ENCODE measurements around the gene NGEF.

DNA sequence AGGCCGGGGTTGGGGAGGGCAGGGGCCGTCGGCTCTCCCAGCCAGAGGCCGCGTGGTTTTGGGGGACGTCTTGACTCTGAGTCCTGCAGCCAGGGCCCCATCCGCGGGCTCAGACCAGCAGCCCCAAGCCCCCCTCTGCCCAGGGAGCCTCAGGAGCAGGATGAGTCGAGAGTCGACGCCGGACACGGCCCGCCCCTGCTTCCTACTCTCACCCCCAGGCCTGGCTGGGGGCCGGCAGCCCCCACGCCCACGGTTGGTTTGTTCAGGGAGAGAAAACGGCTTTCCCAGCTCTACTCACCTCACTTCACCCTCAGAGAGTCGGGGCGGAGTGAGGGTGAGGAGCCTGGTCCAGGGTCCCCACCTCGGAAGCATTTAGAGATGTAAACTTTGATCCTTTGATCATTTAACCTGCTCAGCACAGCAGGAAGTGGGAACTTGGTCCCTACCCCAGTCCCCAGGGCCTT lies 136.0 kb downstream of the NGEF start:
- TF ChIP-seq POLR2A (IDR thresholded peaks at IDR 0.05): no peak
- TF ChIP-seq, protein P1, sequence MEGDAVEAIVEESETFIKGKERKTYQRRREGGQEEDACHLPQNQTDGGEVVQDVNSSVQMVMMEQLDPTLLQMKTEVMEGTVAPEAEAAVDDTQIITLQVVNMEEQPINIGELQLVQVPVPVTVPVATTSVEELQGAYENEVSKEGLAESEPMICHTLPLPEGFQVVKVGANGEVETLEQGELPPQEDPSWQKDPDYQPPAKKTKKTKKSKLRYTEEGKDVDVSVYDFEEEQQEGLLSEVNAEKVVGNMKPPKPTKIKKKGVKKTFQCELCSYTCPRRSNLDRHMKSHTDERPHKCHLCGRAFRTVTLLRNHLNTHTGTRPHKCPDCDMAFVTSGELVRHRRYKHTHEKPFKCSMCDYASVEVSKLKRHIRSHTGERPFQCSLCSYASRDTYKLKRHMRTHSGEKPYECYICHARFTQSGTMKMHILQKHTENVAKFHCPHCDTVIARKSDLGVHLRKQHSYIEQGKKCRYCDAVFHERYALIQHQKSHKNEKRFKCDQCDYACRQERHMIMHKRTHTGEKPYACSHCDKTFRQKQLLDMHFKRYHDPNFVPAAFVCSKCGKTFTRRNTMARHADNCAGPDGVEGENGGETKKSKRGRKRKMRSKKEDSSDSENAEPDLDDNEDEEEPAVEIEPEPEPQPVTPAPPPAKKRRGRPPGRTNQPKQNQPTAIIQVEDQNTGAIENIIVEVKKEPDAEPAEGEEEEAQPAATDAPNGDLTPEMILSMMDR (IDR thresholded peaks at IDR 0.05): no peak
